Measurements from ENCODE around the gene AMN1.

GRCh38 chr12:31756977-31757420, 28.2 kb upstream of the AMN1 start:
- TF ChIP-seq CTCF (IDR thresholded peaks at IDR 0.05) (no peak), POLR2A (IDR thresholded peaks at IDR 0.05) (no peak), EP300 (IDR thresholded peaks at IDR 0.05) (no peak), POLR2AphosphoS5 (IDR thresholded peaks at IDR 0.05) (no peak)

Data from upper lobe of left lung (tissue), 4 donors.